ENCODE measurements around the gene MAP2K3.
"Not testable (repeated sequence)": the region's sequence is repeated elsewhere in the genome, so short reads cannot be mapped to it uniquely, and the experiment has no call there.

Gene MAP2K3

GRCh38 chr17:21313761-21314160, 29.2 kb downstream of the MAP2K3 start:
- not testable (repeated sequence) for DNase-seq

- not testable (repeated sequence) for DNase-seq
These were observed 29.8 kb downstream of the MAP2K3 start for GRCh38 chr17:21314261-21314664.

GRCh38 chr17:21314701-21315111, 30.2 kb downstream of the MAP2K3 start:
- not testable (repeated sequence) for DNase-seq

GRCh38 chr17:21315246-21316000, 30.9 kb downstream of the MAP2K3 start:
- DNase-seq, result not testable (repeated sequence)

GRCh38 chr17:21316212-21316886, 31.8 kb downstream of the MAP2K3 start:
- DNase-seq, result not testable (repeated sequence)

- DNase-seq, result not testable (repeated sequence)
These were observed 32.5 kb downstream of the MAP2K3 start for GRCh38 chr17:21316887-21317500.

- not testable (repeated sequence) for DNase-seq
These were observed 33.3 kb downstream of the MAP2K3 start for GRCh38 chr17:21317821-21318220.

- no peak for DNase-seq
These were observed 33.9 kb downstream of the MAP2K3 start for GRCh38 chr17:21318439-21318838.

GRCh38 chr17:21318856-21319255, 34.3 kb downstream of the MAP2K3 start:
- not testable (repeated sequence) for DNase-seq

- DNase-seq, result not testable (repeated sequence)
These were observed 34.7 kb downstream of the MAP2K3 start for GRCh38 chr17:21319256-21319655.

- not testable (repeated sequence) for DNase-seq
These were observed 35.3 kb downstream of the MAP2K3 start for GRCh38 chr17:21319686-21320375.

GRCh38 chr17:21320430-21320829, 35.9 kb downstream of the MAP2K3 start:
- DNase-seq, result not testable (repeated sequence)

- DNase-seq, result not testable (repeated sequence)
These were observed 36.5 kb downstream of the MAP2K3 start for GRCh38 chr17:21321061-21321460.

GRCh38 chr17:21321744-21322191, 37.3 kb downstream of the MAP2K3 start:
- not testable (repeated sequence) for DNase-seq

GRCh38 chr17:21323257-21324111, 39.0 kb downstream of the MAP2K3 start:
- DNase-seq, result not testable (repeated sequence)

GRCh38 chr17:21324741-21325140, 40.2 kb downstream of the MAP2K3 start:
- not testable (repeated sequence) for DNase-seq

- DNase-seq, result not testable (repeated sequence)
These were observed 43.4 kb downstream of the MAP2K3 start for GRCh38 chr17:21327921-21328320.

- DNase-seq, result not testable (repeated sequence)
These were observed 44.3 kb downstream of the MAP2K3 start for GRCh38 chr17:21328778-21329177.

GRCh38 chr17:21330436-21331160, 46.1 kb downstream of the MAP2K3 start:
- no peak for DNase-seq

- not testable (repeated sequence) for DNase-seq
These were observed 52.2 kb downstream of the MAP2K3 start for GRCh38 chr17:21336541-21337294.
